ENCODE measurements around the gene BATF3.

Gene BATF3

GRCh38 chr1:212685429-212685828 is 14.2 kb downstream of the BATF3 start:
- no peak for DNase-seq (ENCODE audit: low read depth in 3 of 3, low spot score in 1 of 3)

GRCh38 chr1:212684521-212685090 is 15.0 kb downstream of the BATF3 start:
- DNase-seq (ENCODE audit: low read depth in 3 of 3, low spot score in 1 of 3), result no peak

GRCh38 chr1:212684076-212684475 is 15.6 kb downstream of the BATF3 start:
- no peak for DNase-seq (ENCODE audit: low read depth in 3 of 3, low spot score in 1 of 3)

GRCh38 chr1:212683357-212683722 is 16.3 kb downstream of the BATF3 start:
- DNase-seq (ENCODE audit: low read depth in 3 of 3, low spot score in 1 of 3), result no peak

- no peak for DNase-seq (ENCODE audit: low read depth in 3 of 3, low spot score in 1 of 3)
Observed at GRCh38 chr1:212680680-212681389, 18.8 kb downstream of the BATF3 start.

GRCh38 chr1:212678456-212679410 is 20.9 kb downstream of the BATF3 start:
- no peak for DNase-seq (ENCODE audit: low read depth in 3 of 3, low spot score in 1 of 3)

- DNase-seq (ENCODE audit: low read depth in 3 of 3, low spot score in 1 of 3), result no peak
Observed at GRCh38 chr1:212677573-212677972, 22.1 kb downstream of the BATF3 start.

GRCh38 chr1:212677136-212677535 is 22.5 kb downstream of the BATF3 start:
- no peak for DNase-seq (ENCODE audit: low read depth in 3 of 3, low spot score in 1 of 3)

- DNase-seq (ENCODE audit: low read depth in 3 of 3, low spot score in 1 of 3), result no peak
Observed at GRCh38 chr1:212675675-212676074, 24.0 kb downstream of the BATF3 start.

- no peak for DNase-seq (ENCODE audit: low read depth in 3 of 3, low spot score in 1 of 3)
Observed at GRCh38 chr1:212674872-212675271, 24.8 kb downstream of the BATF3 start.

- no peak for DNase-seq (ENCODE audit: low read depth in 3 of 3, low spot score in 1 of 3)
Observed at GRCh38 chr1:212671342-212672031, 28.2 kb downstream of the BATF3 start.

GRCh38 chr1:212670882-212671281 is 28.8 kb downstream of the BATF3 start:
- no peak for DNase-seq (ENCODE audit: low read depth in 3 of 3, low spot score in 1 of 3)

- no peak for DNase-seq (ENCODE audit: low read depth in 3 of 3, low spot score in 1 of 3)
Observed at GRCh38 chr1:212670301-212670700, 29.3 kb downstream of the BATF3 start.

- DNase-seq (ENCODE audit: low read depth in 3 of 3, low spot score in 1 of 3), result no peak
Observed at GRCh38 chr1:212669600-212669999, 30.0 kb downstream of the BATF3 start.

GRCh38 chr1:212669102-212669501 is 30.5 kb downstream of the BATF3 start:
- DNase-seq (ENCODE audit: low read depth in 3 of 3, low spot score in 1 of 3), result no peak

GRCh38 chr1:212668477-212668876 is 31.2 kb downstream of the BATF3 start:
- no peak for DNase-seq (ENCODE audit: low read depth in 3 of 3, low spot score in 1 of 3)

- DNase-seq (ENCODE audit: low read depth in 3 of 3, low spot score in 1 of 3), result no peak
Observed at GRCh38 chr1:212667223-212668139, 32.2 kb downstream of the BATF3 start.

GRCh38 chr1:212666116-212666775 is 33.4 kb downstream of the BATF3 start:
- no peak for DNase-seq (ENCODE audit: low read depth in 3 of 3, low spot score in 1 of 3)

GRCh38 chr1:212665241-212666115 is 34.2 kb downstream of the BATF3 start:
- DNase-seq (ENCODE audit: low read depth in 3 of 3, low spot score in 1 of 3), result peak; percentile 28 to 76 (median 56)

Data from stimulated activated CD4-positive, alpha-beta T cell treated with anti-CD3 and anti-CD28 coated beads, TNF-alpha, amount 100 ng/mL, for 1 hour (primary cell).